Thyroid gland (tissue), 4 donors: ENCODE results near the gene SPG7.

Experiments
- CTCF ChIP-seq, 6 experiments: fragments of 200-600 bp in 3 of 6; fragments of 450-650 bp in 3 of 6; sonication (generic) in 3 of 6; IDR thresholded peaks; one replicate each; pipeline ENCODE4 v1.5.1; 2016 to 2019; ENCODE audit warnings: antibody characterized with exemption in 6 of 6, mild to moderate bottlenecking in 2 of 6, inconsistent platforms in 1 of 6, moderate library complexity in 1 of 6
- POLR2A ChIP-seq, 2 donors: fragments of 450-650 bp; IDR thresholded peaks; one replicate each; pipeline ENCODE4 v1.6.1; 2017; ENCODE audit warnings: antibody characterized with exemption in 2 of 2, mild to moderate bottlenecking in 2 of 2, moderate library complexity in 1 of 2

GRCh38 chr16:89489898-89490438 lies 18.2 kb upstream of the SPG7 start:
- TF ChIP-seq CTCF (IDR thresholded peaks at IDR 0.05) (no peak), POLR2A (IDR thresholded peaks at IDR 0.05) (no peak)
